ENCODE measurements around the gene ASIP. TPM values are rescaled to one million over a fixed set of nuclear protein-coding genes. Genes with fewer than 3 reads are reported as not detected.

ASIP gene
- total RNA-seq, 1 experiment from 2014 or later = not detected

DNA sequence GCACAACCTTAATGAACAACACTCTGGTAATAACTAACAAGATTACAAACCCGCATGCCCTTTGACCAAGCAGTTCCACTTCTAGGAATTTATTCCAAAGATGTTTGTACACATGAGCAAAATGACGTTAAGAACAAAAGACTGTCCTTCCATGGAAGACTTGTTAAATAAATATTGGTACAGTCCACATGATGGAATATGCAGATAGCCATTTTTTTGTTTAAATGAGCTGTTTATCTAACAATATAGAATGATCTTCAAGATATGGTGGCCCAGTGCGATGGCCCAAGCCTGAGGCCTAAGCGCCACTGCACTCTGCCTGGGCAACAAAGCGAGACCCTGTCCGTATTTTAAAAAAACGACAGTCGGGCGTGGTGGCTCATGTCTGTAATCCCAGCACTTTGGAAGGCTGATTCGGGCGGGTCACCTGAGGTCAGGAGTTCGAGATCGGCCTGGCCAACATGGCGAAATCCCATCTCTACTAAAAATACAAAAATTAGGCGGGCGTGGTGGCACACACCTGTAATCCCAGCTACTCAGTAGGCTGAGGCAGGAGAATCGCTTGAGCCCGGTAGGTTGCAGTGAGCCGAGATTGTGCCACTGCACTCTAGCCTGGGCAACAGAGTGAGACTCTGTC lies 69.4 kb downstream of the ASIP start:
- no peak for DNase-seq (ENCODE audit: low read depth)

DNA sequence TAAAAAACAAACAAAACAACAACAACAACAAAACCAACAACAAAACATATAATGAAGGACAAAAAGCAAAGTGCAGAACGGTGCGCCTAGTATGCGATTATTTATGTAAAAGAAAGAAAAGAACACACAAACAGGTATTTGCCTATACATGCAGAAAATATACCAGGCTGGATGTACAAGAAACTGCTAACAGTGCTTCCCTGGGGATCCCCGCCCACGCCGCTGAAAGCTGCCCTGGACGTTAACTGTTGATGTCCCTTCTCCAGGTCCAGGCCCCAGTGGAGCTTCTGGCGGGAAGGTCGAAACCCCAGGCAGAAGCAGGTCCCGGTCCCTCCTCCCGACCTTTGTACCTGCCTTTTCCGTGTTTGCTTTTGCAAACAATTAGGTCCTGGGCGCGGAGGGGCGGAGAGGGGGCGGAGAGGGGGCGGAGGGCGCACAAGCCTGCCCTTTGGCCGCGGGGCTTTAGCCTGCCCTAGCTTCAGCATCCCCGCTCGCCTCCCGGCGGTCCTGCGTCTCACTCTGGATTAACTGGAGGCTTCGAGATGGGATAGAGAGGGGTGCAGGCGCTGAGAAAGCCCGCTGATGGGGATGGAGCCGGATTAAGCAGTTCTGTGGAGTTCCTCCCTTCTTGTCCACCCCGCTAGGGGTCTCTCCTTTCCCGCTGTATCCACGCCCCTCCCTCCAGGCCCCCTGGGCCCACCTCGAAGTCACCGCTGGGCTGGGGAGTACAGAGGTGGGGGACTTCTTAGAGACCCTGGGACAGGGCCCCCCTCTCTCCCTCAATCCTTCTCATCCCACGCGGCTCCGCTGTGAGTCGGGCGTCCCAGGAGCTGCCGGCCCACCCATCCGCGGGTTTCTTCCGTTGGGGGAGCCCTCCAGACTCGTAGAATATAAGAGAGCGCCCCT lies 70.1 kb downstream of the ASIP start:
- no peak for DNase-seq (ENCODE audit: low read depth)

DNA sequence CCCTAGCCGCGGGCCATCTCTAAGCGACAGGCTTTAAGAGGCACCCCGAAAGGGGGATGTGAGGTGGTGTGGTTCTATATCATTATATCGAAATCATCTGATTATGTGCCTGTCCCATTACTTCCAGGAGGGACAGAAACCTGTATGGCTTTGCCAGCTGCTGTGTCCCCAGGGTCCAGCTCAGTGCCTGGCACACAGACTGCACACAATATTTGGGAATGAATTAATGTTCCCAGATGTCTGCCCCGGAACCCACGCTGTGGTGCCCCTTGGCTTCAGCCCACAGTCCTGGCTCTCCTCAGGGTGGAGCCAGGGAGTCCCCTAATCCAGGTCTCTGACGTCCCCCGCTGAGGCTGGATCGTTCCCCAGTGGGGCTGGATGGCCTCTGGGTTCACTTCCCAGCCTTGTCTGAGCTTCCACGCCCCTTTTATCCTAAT lies 70.8 kb downstream of the ASIP start:
- no peak for DNase-seq (ENCODE audit: low read depth)

DNA sequence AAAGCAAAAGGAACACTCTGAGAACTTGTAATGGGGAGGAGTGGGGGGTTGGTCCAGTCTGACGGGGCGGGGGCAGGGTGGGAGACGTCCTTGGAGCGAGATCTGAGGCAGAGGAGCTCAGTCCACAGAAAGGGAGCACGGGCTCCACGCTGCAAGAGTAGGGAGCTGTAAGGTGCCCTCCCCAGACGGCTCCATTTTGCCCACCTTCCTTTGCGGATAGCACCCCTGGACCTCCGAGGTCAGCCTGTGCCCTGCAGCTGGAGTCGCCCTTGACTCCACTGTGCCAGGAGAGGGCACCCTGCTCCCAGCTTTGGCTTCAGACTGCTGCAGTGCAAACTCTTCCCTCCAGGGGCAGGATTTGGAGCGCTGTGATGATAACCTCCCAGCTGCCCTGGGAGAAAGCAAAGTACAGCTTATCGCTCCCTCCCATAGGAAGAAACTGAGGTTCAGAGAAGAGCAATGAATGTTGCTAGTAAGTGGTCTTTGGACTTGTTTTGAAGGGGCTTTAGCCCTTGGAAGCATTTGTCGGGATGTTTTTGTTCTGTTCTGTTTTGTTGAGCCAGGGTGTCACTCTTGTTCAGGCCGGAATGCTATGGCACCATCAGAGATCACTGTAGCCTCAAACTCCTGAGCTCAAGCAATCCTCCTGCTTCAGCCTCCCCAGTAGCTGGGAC lies 71.5 kb downstream of the ASIP start:
- DNase-seq (ENCODE audit: low read depth) = peak; percentile 75

DNA sequence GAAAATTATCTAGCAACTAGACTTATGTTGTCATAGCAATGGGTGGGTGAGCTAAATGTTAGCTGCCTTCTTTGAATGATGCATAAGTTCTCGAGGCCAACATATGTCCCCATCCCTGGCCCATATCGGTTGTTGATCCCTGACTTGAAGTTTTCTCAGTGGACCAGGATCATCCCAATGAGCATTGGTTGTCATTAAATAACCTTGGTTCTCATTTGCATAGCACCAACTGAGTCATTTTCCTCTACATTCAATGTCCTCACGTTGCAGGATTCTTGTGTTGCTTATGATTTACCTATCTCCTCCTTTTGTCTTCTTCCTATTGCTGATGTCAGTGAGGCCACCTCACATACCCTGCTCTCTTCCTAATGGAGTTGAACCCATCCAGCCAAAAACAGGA lies 74.0 kb downstream of the ASIP start:
- DNase-seq (ENCODE audit: low read depth) = no peak

DNA sequence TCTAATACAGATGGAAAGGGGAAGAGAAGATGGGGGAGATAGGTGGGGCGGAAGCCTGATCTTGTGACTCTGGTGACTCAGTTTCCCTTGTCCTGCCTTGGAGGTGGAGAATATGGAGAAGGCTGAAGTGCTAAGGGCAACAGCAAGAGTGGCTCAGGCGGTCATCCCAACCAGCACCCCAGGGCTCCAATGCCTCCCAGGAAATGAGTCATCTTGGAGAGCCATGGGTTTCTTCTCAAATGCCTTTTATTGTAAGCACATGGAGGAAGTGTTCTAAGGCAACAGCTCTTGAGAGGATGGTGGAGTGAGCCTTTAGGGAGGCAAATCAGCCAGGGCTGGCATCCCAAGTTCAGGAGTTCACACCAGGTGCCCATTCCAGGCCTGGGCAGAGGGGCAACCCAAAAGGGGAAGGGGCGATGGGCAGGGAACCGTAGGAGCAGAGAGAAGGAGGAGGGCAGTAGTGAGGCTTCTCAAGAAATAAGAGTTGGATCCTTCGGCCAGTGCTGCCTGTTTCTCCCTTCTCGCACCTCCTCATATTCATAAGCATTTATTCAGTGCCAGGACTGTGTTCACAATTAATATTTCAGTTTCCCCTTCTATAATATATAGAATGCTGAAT lies 75.1 kb downstream of the ASIP start:
- peak; percentile 41 for DNase-seq (ENCODE audit: low read depth)

Other genes with a start within 250 kb of the ASIP start
- gene RALY, start 247.5 kb upstream of the ASIP start, total RNA-seq (2014; rRNA removed; shearing (Covaris generic)) = 99.9 and 128 TPM in 2 replicates
- gene EIF2S2, start 129.2 kb upstream of the ASIP start, total RNA-seq (2014; rRNA removed; shearing (Covaris generic)) = 123 and 125 TPM in 2 replicates
- 202 and 223 TPM in 2 replicates for gene AHCY, start 61.9 kb downstream of the ASIP start, total RNA-seq (2014; rRNA removed; shearing (Covaris generic))
- gene ITCH, start 121.8 kb downstream of the ASIP start, total RNA-seq (2014; rRNA removed; shearing (Covaris generic)) = 25.4 and 32.5 TPM in 2 replicates

Measured in HT1080 (cell line).